ENCODE results near the gene NAT10. TPM values are rescaled to one million over a fixed set of nuclear protein-coding genes. Genes with fewer than 3 reads are reported as not detected.
"Not testable (repeated sequence)": the region's sequence is repeated elsewhere in the genome, so short reads cannot be mapped to it uniquely, and the experiment has no call there.

Gene NAT10
- polyA plus RNA-seq: 10 to 100 TPM in 3 of 4 donors, 1 to 10 TPM in 1; 8.9 to 36.3 (median 20.6) TPM
- long read RNA-seq, donor 1, full-length matches to known transcripts: 5 of 12 reads
- long read RNA-seq, donor 1, partial matches to known transcripts: 7 of 12 reads
- long read RNA-seq, donor 1, other reads (novel, unspliced or antisense): 0 of 12 reads
- long read RNA-seq, donor 2, full-length matches to known transcripts: 1 of 1 reads
- long read RNA-seq, donor 2, partial matches to known transcripts: 0 of 1 reads
- long read RNA-seq, donor 2, other reads (novel, unspliced or antisense): 0 of 1 reads
- long read RNA-seq, donor 3, partial matches to known transcripts: 7 of 7 reads
- long read RNA-seq, donor 3, other reads (novel, unspliced or antisense): 0 of 7 reads
- long read RNA-seq, donor 4: 0 reads
- long read RNA-seq, donor 5: 0 reads
- long read RNA-seq, donor 6, full-length matches to known transcripts: 2 of 2 reads
- long read RNA-seq, donor 6, partial matches to known transcripts: 0 of 2 reads
- long read RNA-seq, donor 6, other reads (novel, unspliced or antisense): 0 of 2 reads
- long read RNA-seq, donor 7: 0 reads
- long read RNA-seq, donor 8: 0 reads
- long read RNA-seq, donor 9, partial matches to known transcripts: 0 of 1 reads
- long read RNA-seq, donor 9, other reads (novel, unspliced or antisense): 0 of 1 reads
- long read RNA-seq, donor 10, full-length matches to known transcripts: 2 of 16 reads
- long read RNA-seq, donor 10, partial matches to known transcripts: 14 of 16 reads
- long read RNA-seq, donor 10, other reads (novel, unspliced or antisense): 0 of 16 reads

- peaks cover 0 to 3% (median 0%) of the 10 kb centered on the region in 3 donors for H3K4me1 ChIP-seq (ENCODE audit: control insufficient read depth in 3 of 3, insufficient read depth in 2 of 3, low read depth in 1 of 3, low read length in 2 of 3)
- peak within 1 kb of the TSS; percentile 66 to 72 (median 71) for H3K4me3 ChIP-seq (ENCODE audit: low read depth in 1 of 3, low read length in 3 of 3)
- no peak for FAIRE-seq
- H3K27ac ChIP-seq (ENCODE audit: low read depth in 1 of 3, low read length in 2 of 3): peak within 1 kb of the TSS; percentile 92 to 96 (median 94)
- no peaks in the 10 kb centered on the region for H3K27me3 ChIP-seq (ENCODE audit: control insufficient read depth in 3 of 3, insufficient read depth in 3 of 3, low read length in 3 of 3)
- 0% methylated on average over 55 of the region's 55 CpGs for WGBS, 3 donors
- peak; percentile 99 for DNase-seq
- peaks cover 5 to 11% (median 11%) of the 10 kb centered on the region in 3 donors for H3K36me3 ChIP-seq (ENCODE audit: control insufficient read depth in 3 of 3, insufficient read depth in 2 of 3, low read depth in 1 of 3, low read length in 3 of 3)
- H3K9me3 ChIP-seq (ENCODE audit: control insufficient read depth in 2 of 2, insufficient read depth in 1 of 2, low read depth in 1 of 2, low read length in 1 of 2): no peaks in the 10 kb centered on the region
Observed at GRCh38 chr11:34105079-34105956, at the start of gene NAT10. NAT10 (plus strand) TSS chr11:34105629; CDS start chr11:34108226, 2,597 bp downstream.

- Histone ChIP-seq H3K36me3 (ENCODE audit: control insufficient read depth in 3 of 3, insufficient read depth in 2 of 3, low read depth in 1 of 3, low read length in 3 of 3) (peaks cover 4 to 30% (median 5%) of the 10 kb centered on the region in 3 donors), H3K4me1 (ENCODE audit: control insufficient read depth in 3 of 3, insufficient read depth in 2 of 3, low read depth in 1 of 3, low read length in 2 of 3) (peaks cover 1 to 24% (median 12%) of the 10 kb centered on the region in 3 donors), H3K27me3 (ENCODE audit: control insufficient read depth in 3 of 3, insufficient read depth in 3 of 3, low read length in 3 of 3) (no peaks in the 10 kb centered on the region), H3K27ac (ENCODE audit: low read depth in 1 of 3, low read length in 2 of 3) (no peak overlapping the region), H3K9me3 (ENCODE audit: control insufficient read depth in 2 of 2, insufficient read depth in 1 of 2, low read depth in 1 of 2, low read length in 1 of 2) (no peaks in the 10 kb centered on the region), H3K4me3 (ENCODE audit: low read depth in 1 of 3, low read length in 3 of 3) (no peak overlapping the region)
- DNase-seq (no peak), FAIRE-seq (no peak)
- 4 to 32% (median 15%) methylated on average over 2 of the region's 2 CpGs for WGBS, 3 donors
Observed at GRCh38 chr11:34056672-34057071, 48.8 kb upstream of the NAT10 start.

DNA sequence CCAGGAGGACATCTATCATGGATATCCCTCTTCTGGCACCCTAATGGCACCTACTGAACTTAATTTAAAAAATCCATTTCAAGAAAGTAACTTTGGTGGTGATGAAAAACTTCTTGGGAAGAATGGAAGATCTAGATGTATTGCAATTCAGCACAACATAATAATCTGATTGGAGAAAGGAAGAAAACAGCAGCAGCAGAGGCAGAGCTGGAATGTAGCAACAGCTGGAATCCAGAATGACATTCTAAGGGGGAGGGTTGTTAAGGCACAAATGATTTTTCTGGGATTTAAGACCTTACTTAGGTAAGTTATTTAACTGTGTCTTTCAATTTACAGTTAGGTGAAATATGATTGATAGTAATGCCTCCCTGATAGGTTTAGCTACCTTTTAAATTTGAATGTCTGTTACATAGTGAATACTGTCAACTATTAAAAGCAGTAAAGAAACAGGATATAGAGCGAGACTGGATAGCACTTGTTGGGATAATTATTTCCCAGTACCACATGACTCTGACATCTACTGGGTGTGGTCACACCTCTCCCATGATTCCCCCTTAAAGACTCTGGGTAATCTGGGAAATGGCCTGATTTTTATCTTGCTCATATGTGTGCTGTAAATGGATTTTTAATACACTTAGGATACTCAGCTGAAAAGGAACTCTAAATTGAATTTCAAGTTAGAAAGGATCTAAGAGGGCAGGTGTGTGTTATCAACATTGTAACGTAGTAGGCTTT is 42.2 kb upstream of the NAT10 start:
- Histone ChIP-seq H3K36me3 (ENCODE audit: control insufficient read depth in 3 of 3, insufficient read depth in 2 of 3, low read depth in 1 of 3, low read length in 3 of 3) (peaks cover 0 to 29% (median 4%) of the 10 kb centered on the region in 3 donors), H3K27me3 (ENCODE audit: control insufficient read depth in 3 of 3, insufficient read depth in 3 of 3, low read length in 3 of 3) (no peaks in the 10 kb centered on the region), H3K27ac (ENCODE audit: low read depth in 1 of 3, low read length in 2 of 3) (no peak overlapping the region), H3K9me3 (ENCODE audit: control insufficient read depth in 2 of 2, insufficient read depth in 1 of 2, low read depth in 1 of 2, low read length in 1 of 2) (no peaks in the 10 kb centered on the region), H3K4me3 (ENCODE audit: low read depth in 1 of 3, low read length in 3 of 3) (no peak overlapping the region), H3K4me1 (ENCODE audit: control insufficient read depth in 3 of 3, insufficient read depth in 2 of 3, low read depth in 1 of 3, low read length in 2 of 3) (peaks cover 0 to 17% (median 0%) of the 10 kb centered on the region in 3 donors)
- 42 to 58% (median 56%) methylated on average over 2 of the region's 2 CpGs for WGBS, 3 donors
- FAIRE-seq (no peak), DNase-seq (peak in 1 of 2 donors; percentile 26)

DNA sequence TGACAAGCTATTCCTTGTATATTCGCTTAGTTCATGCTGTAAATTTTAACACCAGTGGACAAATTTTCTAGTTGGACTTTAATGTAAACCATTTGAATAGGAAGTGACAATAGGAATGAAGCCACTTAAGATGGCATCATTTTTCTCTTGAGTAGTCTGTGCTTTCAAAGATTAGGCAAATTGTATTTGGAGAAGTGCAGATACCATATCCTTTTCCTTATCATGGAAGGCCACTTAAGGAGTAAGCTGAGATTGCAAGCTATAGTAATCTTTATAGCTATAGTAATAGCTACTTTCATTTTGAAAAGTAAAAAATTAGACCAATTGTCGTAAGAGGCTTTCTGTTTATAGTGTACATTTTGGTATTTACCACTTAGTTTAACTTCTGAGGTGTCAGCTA is 41.1 kb upstream of the NAT10 start:
- Histone ChIP-seq H3K27ac (ENCODE audit: low read depth in 1 of 3, low read length in 2 of 3) (no peak overlapping the region), H3K4me1 (ENCODE audit: control insufficient read depth in 3 of 3, insufficient read depth in 2 of 3, low read depth in 1 of 3, low read length in 2 of 3) (peaks cover 0 to 13% (median 0%) of the 10 kb centered on the region in 3 donors), H3K27me3 (ENCODE audit: control insufficient read depth in 3 of 3, insufficient read depth in 3 of 3, low read length in 3 of 3) (no peaks in the 10 kb centered on the region), H3K4me3 (ENCODE audit: low read depth in 1 of 3, low read length in 3 of 3) (no peak overlapping the region), H3K9me3 (ENCODE audit: control insufficient read depth in 2 of 2, insufficient read depth in 1 of 2, low read depth in 1 of 2, low read length in 1 of 2) (no peaks in the 10 kb centered on the region), H3K36me3 (ENCODE audit: control insufficient read depth in 3 of 3, insufficient read depth in 2 of 3, low read depth in 1 of 3, low read length in 3 of 3) (peaks cover 0 to 32% (median 4%) of the 10 kb centered on the region in 3 donors)
- DNase-seq (no peak), FAIRE-seq (no peak)
- 68 to 76% (median 71%) methylated on average over 2 of the region's 2 CpGs for WGBS, 3 donors

DNA sequence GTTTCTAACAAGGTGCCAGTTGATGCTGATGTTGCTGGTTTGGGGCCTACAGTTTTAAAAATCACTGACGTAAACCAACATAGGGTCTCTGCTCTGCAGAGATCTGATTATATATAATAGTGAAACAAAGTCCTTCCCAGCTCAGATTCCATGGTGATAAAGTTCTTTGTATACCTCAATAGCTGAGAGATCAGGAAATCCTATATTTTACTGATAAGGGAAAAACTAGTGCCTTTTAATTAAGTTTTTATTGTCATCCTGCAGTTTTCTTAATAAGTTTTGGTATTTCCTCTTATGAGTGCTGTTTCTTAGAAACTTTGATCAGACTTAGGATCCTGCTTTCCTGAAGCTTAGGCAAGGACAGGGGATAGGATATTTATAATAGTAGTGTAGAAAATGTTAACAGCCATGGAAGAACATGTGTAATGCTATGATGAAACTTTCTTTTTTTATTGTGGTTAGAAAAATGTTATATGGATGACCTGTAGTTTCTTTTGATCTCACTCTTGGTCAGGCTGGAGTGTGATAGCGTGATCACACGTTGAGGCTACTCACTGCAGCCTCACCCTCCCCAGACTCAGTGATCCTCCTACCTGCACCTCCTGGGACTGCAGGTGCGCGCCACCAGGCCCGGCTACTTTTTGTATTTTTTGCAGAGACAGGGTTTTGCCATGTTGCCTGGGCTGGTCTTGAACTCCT is 39.8 kb upstream of the NAT10 start:
- Histone ChIP-seq H3K9me3 (ENCODE audit: control insufficient read depth in 2 of 2, insufficient read depth in 1 of 2, low read depth in 1 of 2, low read length in 1 of 2) (no peaks in the 10 kb centered on the region), H3K27me3 (ENCODE audit: control insufficient read depth in 3 of 3, insufficient read depth in 3 of 3, low read length in 3 of 3) (no peaks in the 10 kb centered on the region), H3K4me1 (ENCODE audit: control insufficient read depth in 3 of 3, insufficient read depth in 2 of 3, low read depth in 1 of 3, low read length in 2 of 3) (peaks cover 0 to 13% (median 0%) of the 10 kb centered on the region in 3 donors), H3K27ac (ENCODE audit: low read depth in 1 of 3, low read length in 2 of 3) (no peak overlapping the region), H3K36me3 (ENCODE audit: control insufficient read depth in 3 of 3, insufficient read depth in 2 of 3, low read depth in 1 of 3, low read length in 3 of 3) (peaks cover 0 to 33% (median 4%) of the 10 kb centered on the region in 3 donors), H3K4me3 (ENCODE audit: low read depth in 1 of 3, low read length in 3 of 3) (no peak overlapping the region)
- FAIRE-seq (no peak), DNase-seq (peak in 1 of 2 donors; percentile 9)
- WGBS, 3 donors: 74 to 80% (median 79%) methylated on average over 6 of the region's 6 CpGs

GRCh38 chr11:34066766-34067165 is 38.7 kb upstream of the NAT10 start:
- not testable (repeated sequence) for H3K27ac ChIP-seq (ENCODE audit: low read depth in 1 of 3, low read length in 2 of 3); H3K4me3 ChIP-seq (ENCODE audit: low read depth in 1 of 3, low read length in 3 of 3); H3K27me3 ChIP-seq (ENCODE audit: control insufficient read depth in 3 of 3, insufficient read depth in 3 of 3, low read length in 3 of 3); H3K9me3 ChIP-seq (ENCODE audit: control insufficient read depth in 2 of 2, insufficient read depth in 1 of 2, low read depth in 1 of 2, low read length in 1 of 2); DNase-seq; FAIRE-seq
- 79 to 87% (median 86%) methylated on average over 8 of the region's 8 CpGs for WGBS, 3 donors
- peaks cover 0 to 29% (median 2%) of the 10 kb centered on the region in 3 donors for H3K36me3 ChIP-seq (ENCODE audit: control insufficient read depth in 3 of 3, insufficient read depth in 2 of 3, low read depth in 1 of 3, low read length in 3 of 3)
- peaks cover 0 to 13% (median 0%) of the 10 kb centered on the region in 3 donors for H3K4me1 ChIP-seq (ENCODE audit: control insufficient read depth in 3 of 3, insufficient read depth in 2 of 3, low read depth in 1 of 3, low read length in 2 of 3)

- peaks cover 0 to 13% (median 0%) of the 10 kb centered on the region in 3 donors for H3K4me1 ChIP-seq (ENCODE audit: control insufficient read depth in 3 of 3, insufficient read depth in 2 of 3, low read depth in 1 of 3, low read length in 2 of 3)
- H3K27ac ChIP-seq (ENCODE audit: low read depth in 1 of 3, low read length in 2 of 3): no peak overlapping the region
- 76 to 85% (median 82%) methylated on average over 7 of the region's 7 CpGs for WGBS, 3 donors
- no peaks in the 10 kb centered on the region for H3K9me3 ChIP-seq (ENCODE audit: control insufficient read depth in 2 of 2, insufficient read depth in 1 of 2, low read depth in 1 of 2, low read length in 1 of 2)
- H3K4me3 ChIP-seq (ENCODE audit: low read depth in 1 of 3, low read length in 3 of 3): no peak overlapping the region
- H3K27me3 ChIP-seq (ENCODE audit: control insufficient read depth in 3 of 3, insufficient read depth in 3 of 3, low read length in 3 of 3): no peaks in the 10 kb centered on the region
- FAIRE-seq (no peak), DNase-seq (no peak)
- peaks cover 0 to 31% (median 2%) of the 10 kb centered on the region in 3 donors for H3K36me3 ChIP-seq (ENCODE audit: control insufficient read depth in 3 of 3, insufficient read depth in 2 of 3, low read depth in 1 of 3, low read length in 3 of 3)
Observed at GRCh38 chr11:34067383-34068065, 37.9 kb upstream of the NAT10 start.

Measured in small intestine (tissue), 16 donors.